HG02763 (cell line): ENCODE measurements around the gene PHLDB1.

ENCODE experiments used
- ATAC-seq: cut with Tn5 transposase; IDR thresholded peaks from one replicate; pipeline ENCODE4 v1.9.1; 2021; ENCODE audit warnings: mild to moderate bottlenecking, moderate library complexity; ENCODE audit not compliant: unreplicated experiment

Gene PHLDB1

GRCh38 chr11:118621784-118622375 lies 14.5 kb downstream of the PHLDB1 start:
- no peak for ATAC-seq

- ATAC-seq: no peak
Measured at GRCh38 chr11:118622376-118623268, 15.2 kb downstream of the PHLDB1 start.

GRCh38 chr11:118623269-118623655 lies 15.8 kb downstream of the PHLDB1 start:
- no peak for ATAC-seq

- ATAC-seq: no peak
Measured at GRCh38 chr11:118625036-118625690, 17.7 kb downstream of the PHLDB1 start.

- no peak for ATAC-seq
Measured at GRCh38 chr11:118625976-118626375, 18.6 kb downstream of the PHLDB1 start.

- ATAC-seq: no peak
Measured at GRCh38 chr11:118627566-118627965, 20.2 kb downstream of the PHLDB1 start.

GRCh38 chr11:118628031-118628430 lies 20.6 kb downstream of the PHLDB1 start:
- ATAC-seq: no peak

GRCh38 chr11:118628432-118628831 lies 21.0 kb downstream of the PHLDB1 start:
- ATAC-seq: no peak

- no peak for ATAC-seq
Measured at GRCh38 chr11:118628861-118629549, 21.6 kb downstream of the PHLDB1 start.

GRCh38 chr11:118629761-118630661 lies 22.6 kb downstream of the PHLDB1 start:
- ATAC-seq: no peak

- no peak for ATAC-seq
Measured at GRCh38 chr11:118631142-118631909, 23.9 kb downstream of the PHLDB1 start.

- no peak for ATAC-seq
Measured at GRCh38 chr11:118632577-118633318, 25.3 kb downstream of the PHLDB1 start.

- ATAC-seq: no peak
Measured at GRCh38 chr11:118633319-118633690, 25.9 kb downstream of the PHLDB1 start.

GRCh38 chr11:118633979-118634378 lies 26.6 kb downstream of the PHLDB1 start:
- no peak for ATAC-seq

- ATAC-seq: no peak
Measured at GRCh38 chr11:118634431-118635236, 27.2 kb downstream of the PHLDB1 start.

- no peak for ATAC-seq
Measured at GRCh38 chr11:118635237-118635591, 27.8 kb downstream of the PHLDB1 start.

- ATAC-seq: no peak
Measured at GRCh38 chr11:118635642-118636041, 28.2 kb downstream of the PHLDB1 start.
